Measurements from ENCODE around the gene CKMT2.

- TF ChIP-seq CTCF (IDR thresholded peaks at IDR 0.05) (no peak), ZFX (IDR thresholded peaks at IDR 0.05; ENCODE audit: borderline replicate concordance) (no peak)
Observed at GRCh38 chr5:81286059-81286617, 53.0 kb downstream of the CKMT2 start.

Data from 22Rv1 (cell line).